GM10266 (cell line): ENCODE measurements around the gene ZBTB42.

Source experiments
- DNase-seq: peaks from one replicate; pipeline ENCODE4 v3.0.0; 2012; ENCODE audit errors: extremely low spot score
- TF ChIP-seq, protein P1 (sequence below): IDR thresholded peaks from 2 replicates; pipeline ENCODE4 v1.5.1; 2012; ENCODE audit warnings: mild to moderate bottlenecking, low read depth; ENCODE audit not compliant: control insufficient read depth, insufficient read depth; ENCODE audit errors: missing control alignments

The ZBTB42 gene

DNA sequence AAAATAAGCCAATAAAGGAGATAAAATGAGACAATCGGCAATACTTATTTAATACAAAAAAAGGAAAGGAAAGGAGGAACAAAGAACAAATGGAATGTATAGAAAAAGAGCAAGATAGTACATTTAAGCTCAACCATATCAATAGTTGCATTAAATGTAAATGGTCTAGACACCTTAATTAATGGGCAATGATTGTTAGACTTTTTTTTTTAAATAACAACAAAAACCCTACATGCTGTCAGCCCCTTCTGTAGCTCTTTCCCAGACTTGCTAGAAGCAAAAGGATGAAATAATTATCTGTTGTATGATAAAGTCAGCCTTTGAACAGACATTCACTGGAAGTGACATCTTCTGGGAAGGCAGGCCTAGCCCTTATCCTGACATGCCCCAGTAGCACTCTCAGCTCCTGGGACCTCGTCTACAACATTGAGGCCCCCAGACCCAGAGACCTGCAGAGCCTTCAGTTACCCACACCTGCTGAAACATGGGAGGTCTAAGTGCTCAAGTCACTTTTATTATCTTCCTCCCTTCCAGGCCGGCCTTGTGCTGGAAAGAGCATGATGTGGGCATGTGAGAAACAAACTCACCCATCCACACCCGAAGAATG is 34.5 kb upstream of the ZBTB42 start:
- no peak for DNase-seq
- TF ChIP-seq, protein P1, sequence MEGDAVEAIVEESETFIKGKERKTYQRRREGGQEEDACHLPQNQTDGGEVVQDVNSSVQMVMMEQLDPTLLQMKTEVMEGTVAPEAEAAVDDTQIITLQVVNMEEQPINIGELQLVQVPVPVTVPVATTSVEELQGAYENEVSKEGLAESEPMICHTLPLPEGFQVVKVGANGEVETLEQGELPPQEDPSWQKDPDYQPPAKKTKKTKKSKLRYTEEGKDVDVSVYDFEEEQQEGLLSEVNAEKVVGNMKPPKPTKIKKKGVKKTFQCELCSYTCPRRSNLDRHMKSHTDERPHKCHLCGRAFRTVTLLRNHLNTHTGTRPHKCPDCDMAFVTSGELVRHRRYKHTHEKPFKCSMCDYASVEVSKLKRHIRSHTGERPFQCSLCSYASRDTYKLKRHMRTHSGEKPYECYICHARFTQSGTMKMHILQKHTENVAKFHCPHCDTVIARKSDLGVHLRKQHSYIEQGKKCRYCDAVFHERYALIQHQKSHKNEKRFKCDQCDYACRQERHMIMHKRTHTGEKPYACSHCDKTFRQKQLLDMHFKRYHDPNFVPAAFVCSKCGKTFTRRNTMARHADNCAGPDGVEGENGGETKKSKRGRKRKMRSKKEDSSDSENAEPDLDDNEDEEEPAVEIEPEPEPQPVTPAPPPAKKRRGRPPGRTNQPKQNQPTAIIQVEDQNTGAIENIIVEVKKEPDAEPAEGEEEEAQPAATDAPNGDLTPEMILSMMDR, result no peak

DNA sequence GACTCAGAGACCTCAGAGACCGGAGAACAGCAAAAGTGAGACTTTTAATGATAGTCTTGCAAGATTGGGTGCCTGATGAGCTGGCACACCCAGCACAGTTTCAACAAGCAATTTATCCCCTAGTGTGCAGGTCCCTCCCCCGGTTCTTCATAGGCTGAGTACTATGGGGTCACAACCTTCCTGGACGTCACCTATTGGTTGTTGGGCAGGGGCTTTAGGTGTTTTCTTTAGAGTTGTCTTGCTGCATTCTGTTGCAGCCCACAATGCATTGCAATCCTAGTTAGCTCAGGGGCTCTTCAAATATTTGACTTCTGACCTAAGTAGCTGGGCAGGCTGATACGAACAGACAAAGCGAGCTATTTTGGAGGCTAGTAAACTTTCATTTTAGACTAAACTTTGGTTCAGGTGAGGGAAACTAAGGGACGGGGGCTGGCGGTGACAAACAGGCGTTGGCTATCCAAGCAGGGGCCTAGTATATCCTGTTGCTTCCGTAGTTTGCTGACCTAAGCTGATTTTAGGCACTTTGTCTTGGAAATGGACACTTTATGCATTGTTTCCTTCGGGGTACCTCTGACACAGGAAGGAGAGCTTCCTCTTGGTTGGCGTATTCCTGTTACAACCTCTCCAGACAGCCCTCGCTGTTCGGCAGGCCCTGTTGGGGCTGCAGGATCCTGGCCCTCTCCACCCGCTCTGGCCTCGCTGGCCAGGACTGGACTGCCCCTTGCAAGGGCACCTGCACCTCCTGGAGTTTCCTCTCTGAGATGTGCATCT is 33.9 kb upstream of the ZBTB42 start:
- DNase-seq, result no peak
- TF ChIP-seq, protein P1, result no peak

DNA sequence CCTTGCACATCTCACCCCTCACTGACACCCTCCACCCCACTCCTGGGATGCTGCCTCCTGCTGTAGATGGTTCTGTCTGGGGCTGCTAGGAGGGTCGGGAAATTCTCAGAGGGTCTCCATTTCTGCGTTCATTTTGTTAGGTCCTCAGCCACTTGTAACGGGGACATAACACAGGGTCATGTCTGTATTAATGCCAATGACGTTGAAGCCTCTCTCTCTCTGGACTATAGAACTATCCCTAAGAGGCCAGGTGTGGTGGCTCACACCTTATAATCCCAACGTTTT is 33.3 kb upstream of the ZBTB42 start:
- TF ChIP-seq, protein P1, result no peak
- no peak for DNase-seq

DNA sequence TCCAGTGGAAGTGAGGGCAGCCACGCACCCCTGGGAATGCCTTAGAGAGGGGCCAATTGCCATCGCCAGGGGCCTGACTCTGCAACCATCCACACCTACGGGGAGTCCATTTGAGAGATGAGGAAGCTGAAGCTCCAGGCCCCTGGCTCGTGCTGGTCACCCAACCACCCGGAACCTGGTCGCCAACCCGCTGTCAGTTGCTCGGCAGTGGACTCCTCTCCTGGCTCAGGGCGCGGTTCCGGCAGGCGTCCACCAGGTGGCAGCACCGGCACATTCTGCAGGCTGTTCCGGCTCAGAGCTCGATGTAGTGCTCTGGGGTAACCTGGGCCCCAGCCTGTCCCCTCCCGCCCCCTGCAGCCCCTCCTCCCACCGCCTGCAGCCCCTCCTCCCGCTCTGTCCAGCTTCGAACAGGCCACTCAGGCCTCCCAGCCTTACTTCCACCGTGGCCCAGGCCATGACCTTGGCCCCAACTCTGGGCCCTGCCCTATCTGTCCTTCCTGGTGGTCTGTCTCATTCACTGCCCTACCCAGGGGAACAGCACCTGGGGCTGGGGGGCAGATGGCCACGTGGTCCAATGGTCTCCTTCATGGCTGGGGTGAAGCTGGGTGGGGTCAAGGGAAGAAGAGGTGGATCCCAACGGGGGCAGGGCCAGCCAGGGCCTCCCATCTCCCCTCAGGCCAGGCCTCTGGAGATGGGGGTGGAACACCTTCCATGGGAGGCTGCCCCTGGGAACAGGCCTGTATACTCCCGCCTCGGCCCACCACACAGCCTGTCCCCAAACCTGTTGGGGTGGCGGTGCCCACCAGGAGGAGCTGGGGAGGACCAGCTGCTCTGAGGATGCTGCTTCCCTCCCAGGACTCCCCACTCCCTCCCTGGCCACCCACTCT is 32.2 kb upstream of the ZBTB42 start:
- DNase-seq, result peak; percentile 90

DNA sequence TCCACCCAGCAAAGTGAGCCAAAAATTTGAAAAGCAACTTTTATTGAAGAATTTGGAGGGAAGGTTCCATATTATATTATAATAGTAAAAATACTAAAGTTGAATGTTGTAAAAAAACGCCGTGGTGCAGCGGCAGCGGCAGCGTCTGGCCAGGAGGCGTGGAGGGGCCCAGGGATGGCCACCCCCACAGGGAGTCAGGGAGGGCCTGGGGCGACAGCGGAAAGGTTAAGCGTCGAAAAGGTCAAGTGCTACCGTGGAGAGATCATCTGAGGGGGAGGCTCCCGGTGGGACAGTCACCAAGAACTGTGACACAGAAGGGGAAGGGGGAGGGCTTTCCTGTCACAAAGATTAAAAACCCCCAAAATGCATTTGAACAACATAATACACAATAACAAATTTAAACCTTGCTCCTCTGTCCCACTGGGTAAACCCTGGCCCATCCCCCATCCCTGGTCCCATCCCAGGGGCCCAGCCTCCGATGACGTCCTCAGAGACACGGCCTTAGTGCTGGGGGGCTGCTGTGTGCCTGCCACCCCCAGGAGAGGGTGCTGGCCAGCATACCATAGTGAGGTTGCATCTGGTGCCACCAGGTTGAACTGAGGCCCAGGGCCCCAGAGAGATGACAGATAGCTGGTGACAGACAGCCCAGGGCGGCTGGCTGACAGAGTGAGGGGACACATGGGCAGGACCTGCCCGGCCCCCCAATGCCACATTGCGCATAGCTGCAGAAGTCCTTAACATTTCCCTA is 31.4 kb upstream of the ZBTB42 start:
- DNase-seq, result no peak
- TF ChIP-seq, protein P1, result no peak

More for the DNA sequence above, 32.2 kb upstream of the ZBTB42 start:
- TF ChIP-seq, protein P1, result peak; percentile 99

DNA sequence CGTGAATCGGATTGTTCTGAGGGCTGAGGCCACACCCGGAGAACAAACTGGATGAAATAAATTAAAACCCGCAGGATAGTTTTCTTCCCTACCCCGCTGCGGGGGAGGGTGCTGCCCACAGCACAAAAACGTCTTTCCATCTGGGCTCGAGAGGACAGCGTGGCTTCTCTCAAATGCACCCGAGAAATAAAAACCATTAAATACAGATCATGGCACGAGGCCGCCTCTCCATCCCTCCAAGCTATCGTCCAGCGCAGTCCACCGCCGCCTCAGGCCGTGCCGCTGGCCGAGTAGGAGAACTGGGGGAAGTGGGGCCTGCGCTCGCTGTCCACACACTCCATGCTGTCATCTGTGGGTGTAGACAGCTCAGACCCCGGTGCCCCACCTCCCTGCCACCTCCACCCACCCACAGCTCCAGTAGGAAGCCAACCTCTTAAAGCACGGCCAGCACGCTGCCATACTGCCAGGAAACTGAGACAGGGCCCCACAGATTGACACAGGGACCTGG is 30.8 kb upstream of the ZBTB42 start:
- DNase-seq, result no peak
- TF ChIP-seq, protein P1, result no peak
